Suprapubic skin (tissue), 4 donors: ENCODE results near the gene CDH4.

Experiments
- CTCF ChIP-seq, 2 donors: fragments of 200-600 bp in 1 of 2; fragments of 450-650 bp in 1 of 2; sonication (generic) in 1 of 2; IDR thresholded peaks; one replicate each; pipeline ENCODE4 v1.5.1; 2016 to 2019; ENCODE audit warnings: antibody characterized with exemption in 2 of 2, mild to moderate bottlenecking in 1 of 2, moderate library complexity in 1 of 2
- POLR2A ChIP-seq, 2 donors: fragments of 450-650 bp; IDR thresholded peaks; one replicate each; pipeline ENCODE4 v1.6.1; 2017; ENCODE audit warnings: antibody characterized with exemption in 2 of 2, mild to moderate bottlenecking in 2 of 2, moderate library complexity in 2 of 2
- POLR2AphosphoS5 ChIP-seq, 3 donors: sonication (generic); formaldehyde crosslinking; IDR thresholded peaks; one replicate each; pipeline ENCODE4 v1.6.1; 2017; ENCODE audit warnings: antibody characterized with exemption in 3 of 3

GRCh38 chr20:61738601-61739069 is 486.6 kb downstream of the CDH4 start:
- no peak for TF ChIP-seq POLR2A (IDR thresholded peaks at IDR 0.05)
- no peak for TF ChIP-seq CTCF (IDR thresholded peaks at IDR 0.05)
- no peak for TF ChIP-seq POLR2AphosphoS5 (IDR thresholded peaks at IDR 0.05)
